Frontal cortex (tissue), 4 donors: Measurements from ENCODE around the gene CPLX1. TPM values are rescaled to one million over a fixed set of nuclear protein-coding genes. Genes with fewer than 3 reads are reported as not detected.
"Not testable (repeated sequence)": the region's sequence is repeated elsewhere in the genome, so short reads cannot be mapped to it uniquely, and the experiment has no call there.

Experiments
- DNase-seq, 2 donors: peaks; one replicate each; pipeline ENCODE4 v3.0.0; 2012; ENCODE audit warnings: low spot score in 2 of 2
- FAIRE-seq: peaks from 2 replicates; lab custom pipeline; 2012; peaks lifted over from hg19 to GRCh38; lab: Jason Lieb, UNC
- total RNA-seq: library from RNA; depleted of rRNA; stranded (reverse); fragments of >200 nt; gene quantifications from one replicate; pipeline ENCODE4 v1.2.3, GENCODE V29; 2014
- donor health status: control.
- donor health status: control.
- donor health status: control.

Gene CPLX1
- total RNA-seq, 1 donor from 2014 or later = 1.2 TPM

DNA sequence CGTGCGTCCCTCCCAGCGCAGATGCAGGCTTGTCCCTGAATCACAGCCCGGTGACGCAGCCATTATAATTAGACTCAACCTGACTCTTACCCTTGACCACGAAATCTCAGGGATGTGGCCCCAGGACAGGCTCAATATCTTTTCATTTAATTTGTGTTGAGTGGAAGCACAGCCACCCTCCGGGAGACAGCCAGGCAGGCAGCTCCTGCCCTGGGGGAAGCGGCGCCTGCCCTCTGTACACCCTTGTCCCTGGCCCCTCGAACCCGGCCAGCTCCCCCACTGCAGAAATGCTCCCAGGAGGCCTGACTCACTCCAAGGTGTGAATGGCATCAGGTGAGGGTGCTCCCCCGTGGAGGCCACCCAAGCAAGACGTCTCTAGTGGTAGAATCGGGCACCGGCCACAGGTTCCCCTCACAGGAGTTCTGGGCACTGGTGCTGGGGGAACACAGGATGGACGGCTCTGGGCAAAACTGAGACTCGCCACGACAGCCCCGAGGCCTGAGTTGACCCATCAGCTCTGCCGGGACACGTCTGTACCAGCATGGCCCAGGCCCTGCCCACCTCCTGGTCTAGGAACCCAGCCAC, 2.7 kb downstream of the CPLX1 start:
- FAIRE-seq = no peak

DNA sequence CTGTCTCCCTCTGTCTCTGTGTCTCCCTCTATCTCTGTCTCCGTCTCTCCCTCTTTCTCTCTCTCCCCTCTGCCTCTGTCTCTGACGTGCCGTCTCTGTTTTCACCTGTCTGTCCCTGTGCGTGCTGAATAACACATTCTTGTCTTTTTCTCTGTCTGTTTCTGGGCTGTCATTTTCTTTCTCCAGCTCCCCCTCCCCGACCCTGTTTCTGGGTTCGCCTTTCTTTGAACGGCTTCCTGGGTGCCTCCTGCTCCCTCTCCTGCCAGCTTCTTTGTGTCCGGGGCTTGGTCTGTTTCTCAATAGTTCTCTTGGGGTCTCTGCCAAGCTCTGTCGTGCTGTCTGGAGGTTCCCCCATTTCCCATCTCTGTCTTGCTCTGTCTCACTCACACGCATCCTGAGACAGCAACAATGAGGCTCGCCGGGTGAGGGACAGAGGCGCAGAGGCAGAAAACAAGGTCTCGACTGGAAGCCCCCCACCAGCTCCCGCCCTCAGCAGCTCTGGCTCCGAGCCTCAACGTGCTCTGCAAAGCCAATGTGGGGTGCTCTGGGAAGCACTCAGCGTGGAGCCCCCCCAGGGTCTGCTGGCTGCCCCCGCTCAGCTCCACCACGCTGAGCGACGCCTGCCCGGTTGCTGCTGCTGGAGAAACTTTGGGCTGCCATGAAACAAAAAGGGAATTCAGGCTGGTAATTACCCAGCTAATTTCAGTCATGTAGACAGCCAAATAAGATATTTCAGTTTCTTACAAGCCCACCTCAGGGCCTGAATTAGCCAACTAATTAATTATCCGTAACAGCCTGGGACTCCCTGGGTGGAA, 3.4 kb downstream of the CPLX1 start:
- no peak for FAIRE-seq
- no peak for DNase-seq

More for the DNA sequence above, 2.7 kb downstream of the CPLX1 start:
- no peak for DNase-seq

DNA sequence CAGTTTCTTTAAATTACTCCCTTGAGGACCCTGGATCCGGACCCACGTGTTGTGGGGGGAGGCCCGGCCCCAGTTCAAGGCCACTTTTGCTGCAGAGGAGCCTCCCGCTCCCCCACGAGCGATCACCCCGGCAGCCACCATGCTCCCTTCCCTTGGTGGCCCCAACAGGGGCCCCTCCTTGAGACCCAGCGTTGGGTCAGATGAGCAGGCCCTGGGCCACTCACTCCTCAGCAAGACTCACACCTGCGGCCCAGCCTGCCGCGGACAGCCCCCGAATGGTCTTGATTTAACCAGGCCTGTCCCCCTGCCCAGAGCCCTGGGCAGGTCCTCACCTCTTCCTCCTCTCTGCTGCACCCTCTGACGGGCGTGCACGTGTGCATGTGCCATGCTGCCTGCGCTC, 4.3 kb downstream of the CPLX1 start:
- no peak for FAIRE-seq
- no peak for DNase-seq

DNA sequence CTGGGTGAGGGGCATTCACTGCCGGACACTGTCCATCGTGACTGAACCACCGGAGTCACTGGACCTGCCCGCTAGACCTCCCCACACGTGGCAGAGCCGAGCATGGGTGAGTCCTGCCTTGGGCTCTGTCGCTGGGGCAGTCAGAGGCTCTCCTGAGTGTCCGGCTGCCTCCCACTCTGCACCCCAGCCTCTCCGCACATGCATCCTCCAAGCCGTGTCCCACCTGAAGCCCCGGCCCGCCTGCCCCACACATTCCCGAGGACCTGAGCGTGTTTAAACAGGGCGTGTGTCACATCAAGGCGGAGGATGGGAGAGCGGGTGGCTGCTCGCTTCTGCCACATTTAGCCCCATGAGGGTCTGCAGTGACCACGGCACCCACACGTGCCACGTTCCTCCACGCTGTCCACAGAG, 4.7 kb downstream of the CPLX1 start:
- DNase-seq (no peak), FAIRE-seq (no peak)

DNA sequence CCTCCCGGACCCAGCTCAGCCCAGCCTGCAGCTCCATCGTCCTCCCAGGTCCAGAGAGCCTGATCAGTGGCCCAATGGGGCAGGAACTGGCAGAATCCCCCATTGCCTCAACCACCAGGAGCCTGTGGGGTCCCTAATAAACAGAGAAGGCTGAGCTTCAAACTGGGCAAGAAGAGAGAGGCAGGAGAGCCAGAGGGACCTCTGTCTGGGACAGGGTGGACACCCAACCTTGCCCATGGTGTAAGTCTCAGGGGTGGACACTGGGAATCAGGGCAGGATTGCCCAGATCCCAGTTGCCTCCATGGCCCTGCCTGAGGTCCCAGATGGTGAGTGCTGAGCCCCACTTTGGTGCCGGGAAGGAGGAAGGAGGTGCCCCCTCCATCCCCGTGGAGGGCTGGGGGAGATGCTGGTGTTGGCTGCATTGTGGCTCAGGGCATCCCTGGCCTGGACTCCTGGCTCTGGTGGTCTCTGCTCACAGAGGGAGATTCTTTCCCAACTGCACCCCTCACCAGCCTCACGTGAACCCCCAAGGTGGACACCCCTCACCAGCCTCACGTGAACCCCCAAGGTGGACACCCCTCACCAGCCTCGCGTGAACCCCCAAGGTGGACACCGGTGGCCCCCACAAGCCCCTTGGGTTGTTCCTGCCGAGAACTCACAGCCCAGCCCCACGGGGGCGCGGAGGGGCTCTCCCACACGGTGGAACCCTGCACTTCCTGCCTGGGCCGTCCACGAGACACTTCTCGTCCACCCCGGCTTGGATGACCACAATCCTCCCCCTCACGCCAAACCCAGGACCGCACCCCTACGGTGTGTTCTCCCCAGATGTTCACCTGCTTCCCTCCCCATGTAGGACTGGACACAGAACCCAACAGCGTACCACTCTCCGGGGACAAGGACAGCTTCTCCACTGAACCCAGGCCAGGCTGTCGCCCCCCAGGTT, 5.4 kb downstream of the CPLX1 start:
- FAIRE-seq (no peak), DNase-seq (no peak)

DNA sequence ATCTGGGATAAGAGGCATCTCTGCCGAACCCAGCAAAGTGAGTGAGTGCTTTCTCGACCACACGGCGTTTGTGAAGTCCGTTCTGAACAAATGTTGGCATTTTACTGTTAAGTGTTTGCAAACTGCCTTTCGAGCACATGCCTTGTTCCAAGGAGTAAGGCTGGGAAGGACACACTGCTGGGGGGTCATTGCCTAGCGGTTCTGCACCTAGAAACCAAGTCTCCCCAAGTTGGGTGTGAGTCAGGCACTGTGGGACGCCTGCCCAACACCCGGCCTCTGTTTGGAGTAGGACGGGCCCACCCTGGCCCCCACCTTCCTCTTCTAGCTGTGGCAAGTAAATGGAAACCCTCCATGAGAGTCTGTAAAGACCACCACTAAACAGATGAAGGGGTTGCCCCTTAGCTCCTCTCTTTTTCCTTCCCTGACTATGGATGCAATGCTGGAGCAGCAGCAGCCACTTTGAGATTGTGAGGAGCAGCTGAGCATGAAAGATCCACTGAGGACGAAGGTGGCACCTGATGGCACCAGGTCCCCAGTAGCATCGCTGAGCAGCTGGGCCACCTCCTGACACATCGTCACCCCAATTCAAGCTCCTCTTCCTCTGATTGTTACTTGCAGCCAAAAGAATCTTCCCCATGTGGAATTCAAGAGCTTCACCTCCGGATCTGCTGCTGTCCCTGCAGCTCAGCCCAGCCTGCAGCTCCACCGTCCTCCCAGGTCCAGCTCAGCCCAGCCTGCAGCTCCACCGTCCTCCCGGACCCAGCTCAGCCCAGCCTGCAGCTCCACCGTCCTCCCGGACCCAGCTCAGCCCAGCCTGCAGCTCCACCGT, 6.3 kb downstream of the CPLX1 start:
- FAIRE-seq = no peak
- no peak for DNase-seq

DNA sequence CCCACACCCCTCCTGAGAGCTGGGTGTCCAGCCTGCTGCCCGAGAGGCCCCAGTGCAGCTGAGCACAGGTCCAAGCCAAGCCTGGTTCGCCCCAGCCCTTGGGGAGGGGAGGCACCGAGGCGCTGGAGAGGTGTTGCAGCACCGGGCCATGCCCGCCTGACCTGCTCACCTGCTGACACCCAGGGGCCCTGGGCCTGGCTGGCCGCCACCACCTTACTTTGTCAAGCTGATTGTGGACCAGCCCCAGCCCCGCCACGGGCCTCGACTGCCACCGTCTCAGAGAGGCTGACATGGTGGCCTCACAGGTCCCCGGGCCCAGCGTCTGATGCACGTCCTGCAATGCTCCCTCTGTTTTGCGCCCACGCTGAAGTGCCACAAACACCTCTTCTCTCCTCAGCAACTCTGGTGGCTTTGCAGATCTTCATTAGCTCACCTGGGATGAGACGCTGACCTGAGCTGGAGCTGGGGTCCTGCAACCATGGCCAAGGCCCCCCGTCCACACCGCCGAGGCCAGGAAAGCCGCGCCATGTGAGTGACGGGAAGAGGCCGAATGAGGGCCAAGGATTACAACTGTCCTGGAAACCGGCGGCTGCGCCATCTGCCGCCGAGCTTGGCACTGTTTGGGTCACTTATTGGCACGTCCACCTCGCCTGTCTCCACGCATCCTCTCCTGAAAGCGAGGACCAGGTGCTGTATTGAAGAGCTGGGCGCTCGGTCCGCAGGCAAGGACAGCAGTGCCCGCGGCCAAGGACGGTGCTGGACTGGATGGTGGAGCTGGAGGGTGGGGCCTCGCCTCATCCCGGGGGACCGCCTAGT, 7.6 kb downstream of the CPLX1 start:
- FAIRE-seq (no peak), DNase-seq (no peak)

DNA sequence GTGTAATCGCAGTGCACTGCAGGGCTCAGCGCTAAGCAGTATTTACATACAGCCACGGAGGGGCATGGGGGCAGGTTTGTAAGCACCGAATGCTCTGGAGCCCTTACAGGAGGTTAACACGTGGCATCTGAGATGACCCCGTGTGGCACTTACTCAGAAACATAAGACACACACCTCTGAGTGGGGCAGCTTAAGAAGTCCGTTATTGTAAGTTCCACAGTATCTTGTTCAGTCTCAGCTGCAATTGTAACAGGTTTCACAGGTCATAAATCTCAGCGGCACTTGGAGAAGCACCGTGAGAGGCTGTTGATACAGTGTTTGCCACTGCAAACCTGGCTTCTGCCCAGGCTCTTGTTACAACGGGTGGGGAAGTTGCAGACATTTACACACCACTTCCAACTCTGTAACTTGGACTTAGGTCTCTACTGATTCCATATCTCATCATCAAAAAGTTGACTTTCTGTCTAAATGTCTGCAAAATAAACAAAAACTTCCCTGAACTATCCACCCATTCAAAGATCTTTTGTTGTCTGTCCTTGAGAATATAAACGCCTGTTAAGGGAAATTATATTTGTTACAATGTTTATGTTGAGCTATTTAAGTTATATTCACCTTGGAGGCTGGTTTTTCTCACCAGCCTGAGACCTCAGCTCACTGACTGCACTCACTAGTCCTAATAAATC, 10.3 kb downstream of the CPLX1 start:
- DNase-seq = no peak
- FAIRE-seq = no peak

DNA sequence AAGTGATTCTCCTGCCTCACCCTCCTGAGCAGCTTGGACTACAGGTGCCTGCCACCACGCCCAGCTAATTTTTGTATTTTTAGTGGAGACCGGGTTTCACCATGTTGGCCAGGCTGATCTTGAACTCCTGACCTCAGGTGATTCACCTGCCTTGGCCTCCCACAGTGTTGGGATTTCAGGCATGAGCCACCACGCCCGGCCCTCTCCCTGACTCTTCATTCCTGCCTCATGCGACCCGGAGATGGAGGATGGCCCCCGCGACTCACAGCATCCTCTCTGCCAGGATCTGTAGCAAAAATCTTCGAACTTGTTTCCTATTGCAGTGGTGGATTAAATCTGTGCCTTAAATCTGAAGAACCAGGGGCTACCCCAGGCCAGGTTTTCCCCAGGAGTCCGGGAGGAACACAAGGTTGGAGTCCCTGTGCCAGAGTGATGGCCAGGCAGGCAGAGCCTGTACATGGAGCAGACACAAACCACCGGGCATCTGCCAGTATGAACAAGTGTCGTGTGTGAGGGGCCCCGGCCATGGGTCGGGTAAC, 11.5 kb downstream of the CPLX1 start:
- no peak for FAIRE-seq
- DNase-seq = no peak

DNA sequence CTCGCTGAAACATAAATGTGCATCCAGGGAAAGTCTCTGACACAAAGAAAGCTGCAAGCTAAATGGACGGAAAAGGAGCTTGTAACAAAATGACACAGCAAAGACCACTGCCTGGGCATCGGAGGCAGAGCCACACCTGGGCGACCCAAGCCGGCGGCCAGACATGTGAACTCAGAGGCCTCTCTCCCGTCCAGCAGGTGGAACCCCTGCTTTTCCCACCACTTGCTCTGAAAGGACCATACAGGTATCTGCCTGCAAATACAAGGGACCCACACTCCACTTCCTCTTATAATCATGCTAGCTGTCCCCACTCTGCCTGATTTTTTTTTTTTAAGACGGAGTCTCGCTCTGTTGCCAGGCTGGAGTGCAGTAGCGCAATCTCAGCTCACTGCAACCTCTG, 12.0 kb downstream of the CPLX1 start:
- FAIRE-seq = no peak
- DNase-seq = no peak

DNA sequence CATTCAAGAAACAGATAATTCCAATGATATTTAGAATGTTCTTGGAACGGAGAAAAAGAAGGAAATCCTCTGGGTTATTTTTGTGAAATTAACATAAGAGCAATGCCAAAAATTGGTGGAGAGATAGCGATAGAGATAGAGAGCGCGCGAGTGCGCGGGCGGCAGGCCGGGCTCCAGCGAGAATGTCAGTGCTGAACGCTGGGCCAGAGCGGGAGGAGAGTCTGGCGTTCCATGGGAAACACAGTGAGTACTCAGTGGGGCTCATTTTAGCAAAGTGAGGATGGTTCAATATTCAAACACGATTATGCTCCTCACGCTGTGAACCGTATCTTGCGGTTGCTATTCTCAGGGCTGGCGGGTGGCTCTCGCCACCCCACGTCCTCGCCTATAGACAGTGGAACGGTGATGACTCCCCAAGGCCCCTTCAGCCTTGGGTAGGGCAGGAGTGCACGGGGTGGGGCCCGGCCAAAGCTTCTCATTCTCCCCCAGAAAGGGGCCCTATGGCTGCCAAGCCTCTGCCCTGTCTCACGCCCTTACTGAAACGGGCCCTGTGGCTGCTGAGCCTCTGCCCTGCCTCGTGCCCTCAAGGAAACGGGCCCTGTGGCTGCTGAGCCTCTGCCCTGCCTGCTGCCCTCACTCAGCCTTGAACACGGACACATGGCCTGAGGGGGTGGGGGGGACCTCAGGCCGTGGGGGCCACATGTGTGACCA, 16.9 kb downstream of the CPLX1 start:
- FAIRE-seq (no peak), DNase-seq (no peak)

DNA sequence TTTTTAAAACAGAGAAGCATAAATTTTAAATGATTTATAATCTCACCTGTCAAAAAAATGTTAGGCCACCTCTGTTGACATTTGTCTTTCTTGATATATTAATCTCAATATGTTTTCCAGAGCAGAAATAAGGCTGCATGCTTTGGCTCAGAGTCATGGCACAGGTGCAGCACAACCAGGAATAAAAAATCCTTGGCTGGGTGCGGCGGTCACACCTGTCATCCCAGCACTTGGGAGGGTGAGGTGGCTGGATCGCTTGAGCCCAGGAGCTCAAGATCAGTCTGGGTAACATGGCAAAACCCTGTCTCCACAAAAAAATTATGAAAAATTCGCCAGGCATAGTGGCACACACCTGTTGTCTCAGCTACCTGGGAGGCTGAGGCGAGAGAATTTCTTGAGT, 18.1 kb downstream of the CPLX1 start:
- DNase-seq = no peak
- no peak for FAIRE-seq

DNA sequence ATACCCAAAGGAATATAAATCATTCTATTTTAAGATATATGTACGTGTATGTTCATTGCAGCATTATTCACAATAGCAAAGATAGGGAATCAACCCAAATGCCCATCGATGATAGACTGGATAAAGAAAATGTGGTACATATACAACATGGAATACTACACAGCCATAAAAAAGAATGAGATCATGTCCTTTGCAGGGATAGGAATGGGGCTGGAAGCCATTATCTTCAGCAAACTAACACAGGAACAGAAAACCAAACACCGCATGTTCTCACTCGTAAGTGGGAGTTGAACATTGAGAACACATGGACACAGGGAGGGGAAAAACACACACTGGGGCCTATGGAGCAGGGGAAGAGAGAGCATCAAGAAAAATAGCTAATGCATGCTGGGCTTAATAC, 18.9 kb downstream of the CPLX1 start:
- DNase-seq, FAIRE-seq: not testable (repeated sequence)

DNA sequence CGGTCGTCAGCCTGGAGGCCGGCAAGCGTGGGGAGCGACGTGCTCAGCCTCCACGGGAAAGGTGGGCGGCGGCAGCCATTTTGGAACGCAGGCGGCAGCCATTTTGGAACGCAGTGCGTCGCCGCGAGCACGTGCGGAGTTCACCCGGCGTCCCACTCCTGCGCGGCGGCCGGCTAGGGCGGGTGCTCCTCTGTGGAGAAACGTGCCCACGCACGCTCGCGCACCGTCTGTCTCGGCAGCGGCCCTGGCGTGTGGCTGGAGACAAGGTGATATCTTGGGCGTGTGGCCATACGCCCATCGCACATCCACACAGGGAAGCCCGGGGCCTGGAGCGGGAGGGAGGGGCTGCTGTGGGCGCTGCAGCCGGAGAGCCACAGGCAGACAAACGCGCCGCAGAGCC, 21.1 kb downstream of the CPLX1 start:
- FAIRE-seq (no peak), DNase-seq (no peak)

DNA sequence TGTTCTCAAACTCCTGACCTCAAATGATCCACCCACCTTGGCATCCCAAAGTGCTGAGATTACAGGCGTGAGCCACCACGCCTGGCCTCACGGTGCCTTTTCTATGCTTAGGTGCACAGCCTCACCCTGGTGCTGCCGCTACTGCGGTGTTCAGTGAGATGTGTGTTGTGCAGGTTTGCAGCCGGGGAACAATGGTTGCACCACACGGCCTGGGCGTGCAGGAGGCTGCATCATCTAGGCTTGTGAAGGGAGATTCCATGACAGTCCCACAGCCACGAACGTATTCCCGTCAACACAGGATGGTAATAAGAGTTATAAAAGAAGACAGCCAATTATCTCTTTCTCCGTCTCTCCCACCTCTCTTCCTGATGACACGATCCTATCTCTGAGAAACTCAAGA, 22.0 kb downstream of the CPLX1 start:
- no peak for DNase-seq
- no peak for FAIRE-seq

DNA sequence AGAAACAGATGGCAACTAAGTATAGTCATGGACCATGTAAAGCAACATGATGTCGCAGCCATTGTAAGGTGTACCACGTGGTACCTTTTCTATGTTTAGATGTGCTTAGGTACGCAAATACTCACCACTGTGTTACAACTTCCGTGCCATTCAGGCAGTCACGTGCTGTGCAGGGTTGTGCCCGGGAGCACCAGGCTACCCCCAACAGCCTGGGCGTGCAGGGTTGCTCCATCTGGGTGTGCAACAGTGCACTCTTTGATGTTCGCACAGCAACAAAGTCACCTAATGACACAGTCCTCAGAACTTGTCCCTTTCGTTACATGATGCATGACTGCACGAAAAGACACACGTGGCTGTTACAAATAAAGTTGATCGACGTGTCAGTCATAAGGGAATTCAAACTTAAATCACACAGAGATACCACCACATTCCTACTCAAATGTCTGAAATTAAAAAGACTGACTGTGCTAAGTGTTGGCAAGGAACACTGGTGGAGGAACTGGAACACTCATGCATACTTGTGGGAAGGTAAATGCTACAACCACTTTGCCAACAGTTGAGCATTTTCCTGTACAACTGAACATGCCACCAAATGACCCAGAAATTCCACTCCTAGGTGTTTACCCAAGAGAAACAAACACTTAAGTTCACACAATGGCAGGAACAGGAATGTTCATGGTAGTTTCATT, 24.3 kb downstream of the CPLX1 start:
- no peak for FAIRE-seq
- DNase-seq = no peak

DNA sequence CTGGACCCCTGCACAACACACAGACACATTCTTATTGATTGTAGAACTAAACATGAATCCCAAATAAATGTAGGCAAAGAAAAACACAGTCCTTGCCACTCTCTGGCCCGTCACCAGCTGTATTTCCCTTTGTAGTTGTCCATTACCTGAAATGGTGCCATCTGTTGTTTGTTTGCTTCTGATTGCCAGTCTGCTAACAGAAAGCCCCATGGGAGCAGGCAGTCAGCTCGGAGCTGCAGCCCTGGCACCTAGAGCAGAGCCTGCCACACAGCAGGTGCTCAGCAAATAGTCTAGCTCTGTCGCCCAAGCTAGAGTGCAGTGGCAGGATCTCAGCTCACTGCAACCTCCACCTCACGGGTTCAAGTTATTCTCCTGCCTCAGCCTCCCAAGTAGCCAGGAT, 28.9 kb downstream of the CPLX1 start:
- DNase-seq = no peak
- no peak for FAIRE-seq
